IMR-90 (cell line): ENCODE results near the gene FAT2. TPM values are rescaled to one million over a fixed set of nuclear protein-coding genes. Genes with fewer than 3 reads are reported as not detected.

Experiments used
- ATAC-seq: fragments of 200-7000 bp; cut with Tn5 transposase; 2 replicates; pipeline ENCODE4 v1.9.1; 2020; ENCODE audit warnings: low read depth, mild to moderate bottlenecking, moderate library complexity
- BruUV-seq: library from RNA; stranded (reverse); fragments of 400-500 nt; replicated peaks from 2 replicates; lab custom pipeline; 2021; lab: Mats Ljungman, UMichigan
- CTCF ChIA-PET: fragments of 300-600 bp; formaldehyde crosslinking; extraction: SDS; loops from one replicate; lab custom pipeline; 2021; ENCODE audit warnings: antibody characterized with exemption; lab: Yijun Ruan, JAX
- POLR2A ChIA-PET: fragments of 300-600 bp; sonication (Branson Sonifier 250); formaldehyde crosslinking; loops from one replicate; lab custom pipeline; 2022; ENCODE audit warnings: antibody characterized with exemption; ENCODE audit not compliant: unreplicated experiment; lab: Charles Lee
- DNase-seq: peaks from one replicate; pipeline ENCODE4 v3.0.0; 2013
- H2AFZ ChIP-seq: replicated peaks from 2 replicates; pipeline ENCODE3; 2013; ENCODE audit warnings: low read length, mild to moderate bottlenecking; ENCODE audit not compliant: poor library complexity
- H2AK5ac ChIP-seq: 2 replicates; pipeline ENCODE4 v1.6.1; 2013; ENCODE audit warnings: low read depth, low read length, inconsistent platforms
- H2AK9ac ChIP-seq: replicated peaks from 2 replicates; pipeline ENCODE3; 2013; ENCODE audit warnings: mild to moderate bottlenecking, low read depth, low read length, moderate library complexity; ENCODE audit not compliant: poor library complexity
- H2BK120ac ChIP-seq: 2 replicates; pipeline ENCODE4 v1.6.1; 2013; ENCODE audit warnings: low read depth, low read length, inconsistent platforms
- H2BK15ac ChIP-seq: 3 replicates; pipeline ENCODE4 v1.6.1; 2013; ENCODE audit warnings: low read depth, low read length, inconsistent platforms
- H2BK20ac ChIP-seq: 2 replicates; pipeline ENCODE4 v1.6.1; 2013; ENCODE audit warnings: low read depth, mild to moderate bottlenecking, inconsistent platforms, low read length, moderate library complexity
- H2BK5ac ChIP-seq: 2 replicates; pipeline ENCODE4 v1.6.1; 2013; ENCODE audit warnings: mild to moderate bottlenecking, low read depth, low read length, inconsistent platforms; ENCODE audit not compliant: poor library complexity, severe bottlenecking
- H3K14ac ChIP-seq: replicated peaks from 2 replicates; pipeline ENCODE4 v1.6.1; 2013; ENCODE audit warnings: low read depth, low read length, inconsistent platforms
- H3K18ac ChIP-seq: 2 replicates; pipeline ENCODE4 v1.6.1; 2013; ENCODE audit warnings: low read depth, low read length, control low read depth
- H3K23ac ChIP-seq: 2 replicates; pipeline ENCODE4 v1.6.1; 2013; ENCODE audit warnings: low read depth, low read length, inconsistent platforms
- H3K27ac ChIP-seq: 2 replicates; pipeline ENCODE4 v1.5.1; 2013; ENCODE audit warnings: mild to moderate bottlenecking, control low read depth, low read length; ENCODE audit not compliant: insufficient read depth
- H3K27me3 ChIP-seq: 2 replicates; pipeline ENCODE4 v1.6.1; 2013; ENCODE audit warnings: low read length; ENCODE audit not compliant: control insufficient read depth, insufficient read depth
- H3K36me3 ChIP-seq: 2 replicates; pipeline ENCODE4 v1.6.1; 2013; ENCODE audit warnings: low read length, mixed read lengths; ENCODE audit not compliant: control insufficient read depth, insufficient read depth
- H3K4ac ChIP-seq: 2 replicates; pipeline ENCODE4 v1.6.1; 2013; ENCODE audit warnings: low read depth, low read length, inconsistent platforms
- H3K4me1 ChIP-seq: 2 replicates; pipeline ENCODE4 v1.6.1; 2013; ENCODE audit warnings: low read length, mixed read lengths; ENCODE audit not compliant: control insufficient read depth, insufficient read depth
- H3K4me2 ChIP-seq: 2 replicates; pipeline ENCODE4 v1.6.1; 2013; ENCODE audit warnings: low read depth, mild to moderate bottlenecking, control low read depth, low read length, moderate library complexity
- H3K4me3 ChIP-seq: 2 replicates; pipeline ENCODE4 v1.5.1; 2013; ENCODE audit warnings: low read depth, mild to moderate bottlenecking, control low read depth, low read length, moderate library complexity; ENCODE audit not compliant: insufficient read depth
- H3K56ac ChIP-seq: 2 replicates; pipeline ENCODE4 v1.6.1; 2013; ENCODE audit warnings: low read length, inconsistent platforms; ENCODE audit not compliant: insufficient read depth; ENCODE audit errors: extremely low read depth
- H3K79me1 ChIP-seq, 2 experiments: 2 replicates each; pipeline ENCODE4 v1.6.1; 2013; ENCODE audit warnings: low read length in 2 of 2, inconsistent platforms in 1 of 2, low read depth in 1 of 2
- H3K9ac ChIP-seq: 2 replicates; pipeline ENCODE4 v1.6.1; 2013; ENCODE audit warnings: low read depth, low read length, control low read depth
- H3K9me1 ChIP-seq: 2 replicates; pipeline ENCODE4 v1.6.1; 2013; ENCODE audit warnings: low read length, inconsistent platforms; ENCODE audit not compliant: insufficient read depth
- H3K9me3 ChIP-seq: 2 replicates; pipeline ENCODE4 v1.6.1; 2013; ENCODE audit warnings: low read length; ENCODE audit not compliant: control insufficient read depth, insufficient read depth
- H4K20me1 ChIP-seq: 2 replicates; pipeline ENCODE4 v1.6.1; 2013; ENCODE audit warnings: low read length, inconsistent platforms; ENCODE audit not compliant: insufficient read depth
- H4K5ac ChIP-seq: 2 replicates; pipeline ENCODE4 v1.6.1; 2013; ENCODE audit warnings: mild to moderate bottlenecking, low read depth, low read length, control low read depth
- H4K8ac ChIP-seq, 2 experiments: 2 replicates each; pipeline ENCODE4 v1.6.1; 2013; ENCODE audit warnings: low read depth in 2 of 2, low read length in 2 of 2, control low read depth in 1 of 2, inconsistent platforms in 1 of 2
- H4K91ac ChIP-seq: 2 replicates; pipeline ENCODE4 v1.6.1; 2013; ENCODE audit warnings: low read depth, low read length, inconsistent platforms; ENCODE audit not compliant: insufficient read depth
- BHLHE40 ChIP-seq: fragments of 150-350 bp; IDR thresholded peaks from 2 replicates; pipeline ENCODE4 v1.6.1; 2016; ENCODE audit warnings: mild to moderate bottlenecking, low read depth, low read length
- CHD1 ChIP-seq: IDR thresholded peaks from 2 replicates; pipeline ENCODE4 v1.6.1; 2012; ENCODE audit warnings: low read depth, low read length, improper control_type of control experiment
- MAFK ChIP-seq: IDR thresholded peaks from 2 replicates; pipeline ENCODE4 v1.6.1; 2012; ENCODE audit warnings: low read depth, low read length, improper control_type of control experiment
- MAZ ChIP-seq: IDR thresholded peaks from 2 replicates; pipeline ENCODE4 v1.6.1; 2012; ENCODE audit warnings: low read depth, mild to moderate bottlenecking, low read length, improper control_type of control experiment, moderate library complexity, borderline replicate concordance
- MXI1 ChIP-seq: IDR thresholded peaks from 2 replicates; pipeline ENCODE4 v1.6.1; 2012; ENCODE audit warnings: low read depth, mild to moderate bottlenecking, low read length, moderate library complexity, borderline replicate concordance
- RAD21 ChIP-seq: IDR thresholded peaks from 2 replicates; pipeline ENCODE4 v1.6.1; 2012; ENCODE audit warnings: low read length, improper control_type of control experiment
- RCOR1 ChIP-seq: IDR thresholded peaks from 2 replicates; pipeline ENCODE4 v1.6.1; 2012; ENCODE audit warnings: mild to moderate bottlenecking, low read length, improper control_type of control experiment; ENCODE audit not compliant: insufficient replicate concordance
- RFX5 ChIP-seq: IDR thresholded peaks from 2 replicates; pipeline ENCODE4 v1.8.0; 2012; ENCODE audit warnings: low read depth, mild to moderate bottlenecking, low read length, moderate library complexity
- SMC3 ChIP-seq: fragments of 150-350 bp; IDR thresholded peaks from 2 replicates; pipeline ENCODE4 v1.6.1; 2016; ENCODE audit warnings: low read depth, mild to moderate bottlenecking, antibody characterized with exemption, low read length, moderate library complexity
- WGBS, 2 experiments: methylation state at CpG; one replicate each; pipeline versions ENCODE4 v1.1.5 to v1.1.7; 2013; ENCODE audit warnings: missing lambda C conversion rate in 2 of 2; ENCODE audit not compliant: insufficient read length in 1 of 2; ENCODE audit errors: extremely low coverage in 2 of 2; 5-methylcytosine and 5-hydroxymethylcytosine counted together
- dilution Hi-C: fragments of 300-500 bp; cut with HindIII; formaldehyde crosslinking; loops from one replicate; pipeline ENCODE4 v1.14.3; 2018; ENCODE audit warnings: low sequenced_read_pairs; ENCODE audit not compliant: unreplicated experiment
- in situ Hi-C: fragments of 300-500 bp; cut with MboI; formaldehyde crosslinking; loops from 3 replicates; pipeline ENCODE4 v1.14.3; 2019; ENCODE audit warnings: low sequenced_read_pairs, inconsistent platforms, mixed read lengths
- intact Hi-C: fragments of 100-400 bp; cut with micrococcal nuclease; formaldehyde crosslinking; loops from 2 replicates; pipeline ENCODE4 v1.10.0; 2022
- polyA plus RNA-seq, 3 experiments: library from polyadenylated mRNA; depleted of rRNA; stranded (reverse); fragments of >200 nt; gene quantifications; 2 replicates each; pipeline ENCODE4 v1.2.3, GENCODE V29; 2012; ENCODE audit warnings: low replicate concordance in 1 of 3
- total RNA-seq: library from RNA; depleted of rRNA; stranded (reverse); fragments of >200 nt; gene quantifications from 2 replicates; pipeline ENCODE4 v1.2.3, GENCODE V29; 2012
- TF ChIP-seq, protein P1 (sequence below): fragments of 150-350 bp; IDR thresholded peaks from 2 replicates; pipeline ENCODE4 v1.6.1; 2017; ENCODE audit warnings: mild to moderate bottlenecking, antibody characterized with exemption, low read length, low read depth
- TF ChIP-seq, protein P2 (sequence below): conservative IDR thresholded peaks from 2 replicates; pipeline ENCODE4 v1.5.1; 2012; ENCODE audit warnings: mild to moderate bottlenecking, low read depth, low read length, improper control_type of control experiment

The FAT2 gene
- total and polyA plus RNA-seq, 2 of the 4 experiments (the other 2 are of a cell fraction) = under 0.01 to 0.03 TPM

DNA sequence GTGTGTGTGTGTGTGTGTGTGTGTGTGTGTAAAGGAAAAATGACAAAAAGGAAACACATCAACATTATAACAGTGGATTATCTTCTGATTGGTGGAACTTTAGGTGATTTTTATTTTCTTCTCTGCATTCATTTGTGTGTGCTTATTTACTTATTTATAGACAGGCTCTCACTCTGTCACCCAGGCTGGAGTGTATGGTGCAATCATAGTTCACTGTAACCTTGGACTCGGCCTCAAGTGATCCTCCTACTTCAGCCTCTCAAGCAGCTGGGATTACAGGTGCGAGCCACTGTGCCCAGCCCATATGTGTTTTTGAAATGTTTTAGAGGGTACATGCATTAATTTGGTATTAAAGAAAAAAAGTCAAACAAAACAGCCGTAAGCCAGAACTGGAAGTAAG is 39.1 kb downstream of the FAT2 start:
- intact Hi-C loops (no loop called here), dilution Hi-C loops (no loop called here), in situ Hi-C loops (no loop called here)
- Histone ChIP-seq H2BK20ac (no peak overlapping the region), H4K5ac (no peak overlapping the region), H2BK15ac (no peak overlapping the region), H3K23ac (no peak overlapping the region), H3K18ac (no peak overlapping the region), H3K4me1 (no peaks in the 10 kb centered on the region), H3K27me3 (no peaks in the 10 kb centered on the region; the same call in 1 of the 2 replicates), H2AK5ac (no peak overlapping the region), H3K4me2 (no peak overlapping the region), H3K27ac (no peak overlapping the region), H3K4me3 (no peak overlapping the region), H2BK5ac (no peak overlapping the region), H3K9me1 (no peaks in the 10 kb centered on the region), H2BK120ac (no peak overlapping the region), H3K36me3 (no peaks in the 10 kb centered on the region), H2AFZ (no peak overlapping the region), H3K4ac (no peak overlapping the region), H4K20me1 (no peaks in the 10 kb centered on the region), H3K56ac (no peak overlapping the region), H3K14ac (no peak overlapping the region), H4K8ac (no peak overlapping the region), H3K9me3 (no peaks in the 10 kb centered on the region; the same call in 1 of the 2 replicates), H3K79me1 (no peaks in the 10 kb centered on the region), H4K91ac (no peak overlapping the region), H2AK9ac (no peak overlapping the region), H3K9ac (no peak overlapping the region)
- DNase-seq (no peak), ATAC-seq (no peak)
- POLR2A ChIA-PET = no interaction called here
- CTCF ChIA-PET = no interaction called here
- WGBS, 2 experiments = no CpG with 5 or more reads among the region's 3 CpGs
- no TSS peak for BruUV-seq
- TF ChIP-seq RAD21 = no peak
- no peak for TF ChIP-seq MXI1
- no peak for TF ChIP-seq RFX5
- TF ChIP-seq, protein P1, sequence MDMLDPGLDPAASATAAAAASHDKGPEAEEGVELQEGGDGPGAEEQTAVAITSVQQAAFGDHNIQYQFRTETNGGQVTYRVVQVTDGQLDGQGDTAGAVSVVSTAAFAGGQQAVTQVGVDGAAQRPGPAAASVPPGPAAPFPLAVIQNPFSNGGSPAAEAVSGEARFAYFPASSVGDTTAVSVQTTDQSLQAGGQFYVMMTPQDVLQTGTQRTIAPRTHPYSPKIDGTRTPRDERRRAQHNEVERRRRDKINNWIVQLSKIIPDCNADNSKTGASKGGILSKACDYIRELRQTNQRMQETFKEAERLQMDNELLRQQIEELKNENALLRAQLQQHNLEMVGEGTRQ = no peak
- no peak for TF ChIP-seq BHLHE40
- no peak for TF ChIP-seq MAFK
- TF ChIP-seq CHD1 = no peak
- TF ChIP-seq MAZ = no peak
- TF ChIP-seq, protein P2, sequence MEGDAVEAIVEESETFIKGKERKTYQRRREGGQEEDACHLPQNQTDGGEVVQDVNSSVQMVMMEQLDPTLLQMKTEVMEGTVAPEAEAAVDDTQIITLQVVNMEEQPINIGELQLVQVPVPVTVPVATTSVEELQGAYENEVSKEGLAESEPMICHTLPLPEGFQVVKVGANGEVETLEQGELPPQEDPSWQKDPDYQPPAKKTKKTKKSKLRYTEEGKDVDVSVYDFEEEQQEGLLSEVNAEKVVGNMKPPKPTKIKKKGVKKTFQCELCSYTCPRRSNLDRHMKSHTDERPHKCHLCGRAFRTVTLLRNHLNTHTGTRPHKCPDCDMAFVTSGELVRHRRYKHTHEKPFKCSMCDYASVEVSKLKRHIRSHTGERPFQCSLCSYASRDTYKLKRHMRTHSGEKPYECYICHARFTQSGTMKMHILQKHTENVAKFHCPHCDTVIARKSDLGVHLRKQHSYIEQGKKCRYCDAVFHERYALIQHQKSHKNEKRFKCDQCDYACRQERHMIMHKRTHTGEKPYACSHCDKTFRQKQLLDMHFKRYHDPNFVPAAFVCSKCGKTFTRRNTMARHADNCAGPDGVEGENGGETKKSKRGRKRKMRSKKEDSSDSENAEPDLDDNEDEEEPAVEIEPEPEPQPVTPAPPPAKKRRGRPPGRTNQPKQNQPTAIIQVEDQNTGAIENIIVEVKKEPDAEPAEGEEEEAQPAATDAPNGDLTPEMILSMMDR = no peak
- no peak for TF ChIP-seq SMC3
- no peak for TF ChIP-seq RCOR1
